ENCODE data around the gene RMC1. TPM values are rescaled to one million over a fixed set of nuclear protein-coding genes. Genes with fewer than 3 reads are reported as not detected.
A peak's percentile ranks its signal among the peaks of the same experiment; 100 is the strongest.
"Not testable (repeated sequence)": the region's sequence is repeated elsewhere in the genome, so short reads cannot be mapped to it uniquely, and the experiment has no call there.

The RMC1 gene
- total RNA-seq, 6 experiments from 2014 or later: 17.3 to 19.9 (median 19.4) TPM

DNA sequence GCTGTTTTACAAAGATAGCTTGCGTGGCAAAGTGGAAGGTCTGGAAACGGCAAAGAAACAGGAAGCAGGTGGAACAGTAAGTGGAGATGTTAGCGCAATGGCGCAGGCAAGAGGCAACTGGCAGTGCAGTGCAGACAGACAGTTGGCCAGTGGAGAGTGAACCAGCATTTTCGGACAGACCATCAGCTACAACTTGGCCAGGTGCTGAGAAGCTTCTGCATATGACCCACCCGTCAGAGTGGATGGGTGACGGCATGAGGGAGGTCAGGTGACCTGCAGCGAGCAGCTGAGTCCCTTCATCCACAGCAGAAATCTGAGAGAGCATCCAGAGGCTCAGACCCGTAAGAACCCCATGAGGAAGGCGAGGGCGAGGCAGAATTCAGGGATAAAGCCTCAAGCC, 49.2 kb downstream of the RMC1 start:
- no peak for DNase-seq
- peaks cover 47% of the 10 kb centered on the region for H3K36me3 Mint-ChIP-seq (ENCODE audit: low read depth)
- no peak overlapping the region for H3K27ac Mint-ChIP-seq
- peaks cover 11% of the 10 kb centered on the region for H3K4me1 Mint-ChIP-seq (ENCODE audit: low read depth)
- H3K27me3 Mint-ChIP-seq (ENCODE audit: insufficient read depth): no peaks in the 10 kb centered on the region; the same call in 1 of the 2 replicates
- no peak overlapping the region for H3K4me3 Mint-ChIP-seq
- TF ChIP-seq CTCF (IDR thresholded peaks at IDR 0.05): no peak
- no peaks in the 10 kb centered on the region for H3K9me3 Mint-ChIP-seq

DNA sequence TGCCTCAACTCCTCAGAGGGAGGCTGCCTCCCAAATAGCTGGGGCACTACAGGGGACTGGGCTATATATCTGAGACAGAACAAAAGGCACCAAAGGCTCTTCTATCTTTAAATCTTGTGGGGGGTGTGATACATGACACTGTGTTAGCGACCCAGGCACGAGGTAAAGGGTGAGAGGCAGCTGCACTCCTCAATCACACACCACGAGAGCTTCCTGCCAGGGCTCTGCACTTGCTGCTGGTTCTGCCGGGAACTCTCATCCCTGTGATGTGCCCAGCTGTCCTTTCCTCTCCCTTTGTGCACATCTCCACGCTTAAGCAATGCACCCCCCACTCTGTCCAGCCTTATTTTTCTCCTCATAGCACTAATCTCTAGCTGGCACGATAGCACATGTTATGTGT, 50.6 kb downstream of the RMC1 start:
- H3K27ac Mint-ChIP-seq: no peak overlapping the region
- no peaks in the 10 kb centered on the region; the same call in 1 of the 2 replicates for H3K27me3 Mint-ChIP-seq (ENCODE audit: insufficient read depth)
- no peak for TF ChIP-seq CTCF (IDR thresholded peaks at IDR 0.05)
- peaks cover 53% of the 10 kb centered on the region for H3K36me3 Mint-ChIP-seq (ENCODE audit: low read depth)
- H3K4me3 Mint-ChIP-seq: no peak overlapping the region
- H3K9me3 Mint-ChIP-seq: no peaks in the 10 kb centered on the region
- DNase-seq: no peak
- H3K4me1 Mint-ChIP-seq (ENCODE audit: low read depth): no peaks in the 10 kb centered on the region

DNA sequence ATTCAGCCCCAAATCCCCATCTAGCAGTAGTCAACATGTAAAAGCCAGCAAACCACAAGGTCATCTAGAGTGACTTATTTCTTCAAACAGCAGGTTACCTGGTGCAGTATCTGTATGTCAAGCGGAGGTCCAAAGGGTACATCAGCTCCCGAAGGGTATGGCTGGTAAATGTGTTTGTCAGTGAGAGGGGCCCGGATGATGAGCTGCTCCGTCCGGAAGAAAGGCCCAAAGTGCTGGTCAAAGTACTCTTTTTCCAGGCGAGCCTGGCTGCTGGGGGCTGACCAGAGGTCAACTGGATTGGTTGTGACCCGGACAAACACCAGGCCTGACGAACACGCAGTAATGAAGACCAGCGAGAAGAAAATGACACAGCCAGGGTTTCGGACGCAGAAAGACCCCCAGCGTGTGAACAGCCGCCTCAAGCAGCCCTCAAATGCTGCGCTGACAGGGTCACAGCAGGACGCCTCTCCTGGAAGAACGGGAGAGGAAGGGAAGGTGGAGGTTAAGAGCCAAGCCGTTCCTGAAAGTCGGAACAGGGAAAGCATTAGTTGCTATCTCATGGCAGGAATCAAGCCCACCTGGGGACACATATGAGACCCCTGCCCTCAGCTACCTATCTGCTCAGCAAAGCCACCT, 53.0 kb downstream of the RMC1 start:
- Mint-ChIP-seq H3K27ac (no peak overlapping the region), H3K36me3 (ENCODE audit: low read depth) (peaks cover 70% of the 10 kb centered on the region), H3K4me3 (no peak overlapping the region), H3K4me1 (ENCODE audit: low read depth) (no peaks in the 10 kb centered on the region), H3K27me3 (ENCODE audit: insufficient read depth) (no peaks in the 10 kb centered on the region), H3K9me3 (no peaks in the 10 kb centered on the region)
- no peak for DNase-seq
- no peak for TF ChIP-seq CTCF (IDR thresholded peaks at IDR 0.05)

DNA sequence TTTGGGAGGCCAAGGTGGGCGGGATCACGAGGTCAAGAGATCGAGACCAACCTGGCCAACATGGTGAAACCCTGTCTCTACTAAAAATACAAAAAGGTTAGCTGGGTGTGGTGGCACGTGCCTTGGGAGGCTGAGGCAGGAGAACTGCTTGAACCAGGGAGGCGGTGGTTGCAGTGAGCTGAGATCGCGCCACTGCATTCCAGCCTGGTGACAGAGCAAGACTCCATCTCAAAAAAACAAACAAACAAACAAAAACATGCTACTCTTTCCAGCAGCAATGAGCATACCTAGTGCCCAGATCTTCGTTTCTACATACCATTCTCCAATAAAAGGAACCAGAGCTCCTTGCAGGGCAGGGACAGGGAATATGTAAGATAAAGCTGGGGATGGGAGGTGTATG, 54.2 kb downstream of the RMC1 start:
- H3K9me3 Mint-ChIP-seq; DNase-seq; H3K27ac Mint-ChIP-seq; H3K4me3 Mint-ChIP-seq; H3K4me1 Mint-ChIP-seq (ENCODE audit: low read depth); H3K27me3 Mint-ChIP-seq (ENCODE audit: insufficient read depth): not testable (repeated sequence)
- peaks cover 69% of the 10 kb centered on the region for H3K36me3 Mint-ChIP-seq (ENCODE audit: low read depth)

- peaks cover 11% of the 10 kb centered on the region for H3K4me1 Mint-ChIP-seq (ENCODE audit: low read depth)
- no peak overlapping the region for H3K27ac Mint-ChIP-seq
- no peak overlapping the region for H3K4me3 Mint-ChIP-seq
- DNase-seq: no peak
- H3K9me3 Mint-ChIP-seq: no peaks in the 10 kb centered on the region
- H3K36me3 Mint-ChIP-seq (ENCODE audit: low read depth): peaks cover 77% of the 10 kb centered on the region
- no peak for TF ChIP-seq CTCF (IDR thresholded peaks at IDR 0.05)
- peaks cover 2% of the 10 kb centered on the region; the same call in 1 of the 2 replicates for H3K27me3 Mint-ChIP-seq (ENCODE audit: insufficient read depth)
These were observed 56.9 kb downstream of the RMC1 start for GRCh38 chr18:23560186-23560585.

DNA sequence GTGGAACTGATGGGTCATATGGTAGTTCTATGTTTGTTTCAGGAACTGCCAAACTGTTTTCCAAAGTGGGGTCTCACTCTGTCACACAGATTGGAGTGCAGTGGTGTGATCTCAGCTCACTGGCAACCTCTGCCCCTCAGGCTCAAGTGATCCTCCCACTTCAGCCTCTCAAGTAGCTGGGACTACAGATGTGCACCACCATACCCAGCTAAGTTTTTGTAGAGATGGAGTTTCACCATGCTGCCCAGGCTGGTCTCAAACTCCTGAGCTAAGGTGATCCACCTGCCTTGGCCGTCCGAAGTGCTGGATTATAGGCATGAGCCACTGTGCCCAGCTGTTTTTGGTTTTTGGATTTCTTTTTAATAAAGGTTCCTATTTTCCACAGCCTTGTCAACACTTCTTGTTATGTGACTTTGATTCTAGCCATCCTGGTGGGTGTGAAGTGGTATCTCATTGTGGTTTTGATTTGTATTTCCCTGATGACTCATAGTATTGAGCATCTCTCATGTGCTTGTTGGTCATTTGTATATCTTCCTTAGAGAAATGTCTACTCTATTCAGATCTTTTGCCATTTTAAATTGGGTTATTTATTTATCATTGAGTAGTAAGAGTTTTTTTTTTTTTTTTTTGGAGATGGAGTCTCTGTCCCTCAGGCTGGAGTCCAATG, 60.2 kb downstream of the RMC1 start:
- peak; percentile 32 for DNase-seq
- Mint-ChIP-seq H3K4me1 (ENCODE audit: low read depth) (peaks cover 11% of the 10 kb centered on the region), H3K9me3 (no peaks in the 10 kb centered on the region), H3K27me3 (ENCODE audit: insufficient read depth) (peaks cover 2% of the 10 kb centered on the region; the same call in 1 of the 2 replicates), H3K27ac (no peak overlapping the region), H3K4me3 (no peak overlapping the region), H3K36me3 (ENCODE audit: low read depth) (peaks cover 78% of the 10 kb centered on the region)
- TF ChIP-seq CTCF (IDR thresholded peaks at IDR 0.05): no peak

Measured in HFFc6 (cell line).